COR-L47 (cell line): Measurements from ENCODE around the gene COLEC12.
A peak's percentile ranks its signal among the peaks of the same experiment; 100 is the strongest.

Experiments used
- DNase-seq: peaks from one replicate; lab custom pipeline; 2025; lab: John Stamatoyannopoulos, UW

The COLEC12 gene

GRCh38 chr18:505483-506122, 5.1 kb upstream of the COLEC12 start:
- peak; percentile 64 for DNase-seq

GRCh38 chr18:501406-501714, 859 bp upstream of the COLEC12 start:
- DNase-seq: no peak

- peak; percentile 27 for DNase-seq
Measured at GRCh38 chr18:499776-500631, 497 bp downstream of the COLEC12 start.

GRCh38 chr18:498931-499775, 1.3 kb downstream of the COLEC12 start:
- DNase-seq: no peak

- DNase-seq: no peak
Measured at GRCh38 chr18:497688-498087, 2.8 kb downstream of the COLEC12 start.

- no peak for DNase-seq
Measured at GRCh38 chr18:495452-495851, 5.0 kb downstream of the COLEC12 start.

- DNase-seq: no peak
Measured at GRCh38 chr18:495017-495416, 5.5 kb downstream of the COLEC12 start.

- DNase-seq: no peak
Measured at GRCh38 chr18:493986-494983, 6.2 kb downstream of the COLEC12 start.

- no peak for DNase-seq
Measured at GRCh38 chr18:492451-492850, 8.1 kb downstream of the COLEC12 start.

- no peak for DNase-seq
Measured at GRCh38 chr18:490624-491023, 9.9 kb downstream of the COLEC12 start.

GRCh38 chr18:490024-490366, 10.5 kb downstream of the COLEC12 start:
- no peak for DNase-seq

GRCh38 chr18:489244-490023, 11.1 kb downstream of the COLEC12 start:
- no peak for DNase-seq

GRCh38 chr18:486929-487740, 13.4 kb downstream of the COLEC12 start:
- DNase-seq: no peak

GRCh38 chr18:484749-485464, 15.6 kb downstream of the COLEC12 start:
- no peak for DNase-seq

- DNase-seq: no peak
Measured at GRCh38 chr18:478681-479080, 21.8 kb downstream of the COLEC12 start.

GRCh38 chr18:477565-477964, 22.9 kb downstream of the COLEC12 start:
- DNase-seq: no peak

- DNase-seq: no peak
Measured at GRCh38 chr18:476251-476664, 24.2 kb downstream of the COLEC12 start.

GRCh38 chr18:475202-476031, 25.1 kb downstream of the COLEC12 start:
- no peak for DNase-seq
